GM20000 (cell line): ENCODE data around the gene TP53BP1.
A peak's percentile ranks its signal among the peaks of the same experiment; 100 is the strongest.

ENCODE experiments used
- DNase-seq: peaks from one replicate; pipeline ENCODE4 v3.0.0; 2012; ENCODE audit warnings: low spot score
- CTCF ChIP-seq: IDR thresholded peaks from 2 replicates; pipeline ENCODE4 v1.5.1; 2012; ENCODE audit warnings: mild to moderate bottlenecking, control low read depth; ENCODE audit errors: extremely low read depth, missing control alignments

Gene TP53BP1

GRCh38 chr15:43370975-43371974 is 121.7 kb downstream of the TP53BP1 start, which contains the start of the genes TUBGCP4 and ZSCAN29:
Gene TUBGCP4, plus strand, starts transcription at chr15:43371101. Its CDS starts 254 bp downstream, at chr15:43371355.
Gene ZSCAN29, minus strand, starts transcription at chr15:43371043. Its CDS starts 1,130 bp downstream, at chr15:43369913.
- DNase-seq, result peak; percentile 97
- peak; percentile 45 for TF ChIP-seq CTCF

- peak; percentile 25 for DNase-seq
- no peak for TF ChIP-seq CTCF
These were observed 122.5 kb downstream of the TP53BP1 start for GRCh38 chr15:43370310-43370974.

DNA sequence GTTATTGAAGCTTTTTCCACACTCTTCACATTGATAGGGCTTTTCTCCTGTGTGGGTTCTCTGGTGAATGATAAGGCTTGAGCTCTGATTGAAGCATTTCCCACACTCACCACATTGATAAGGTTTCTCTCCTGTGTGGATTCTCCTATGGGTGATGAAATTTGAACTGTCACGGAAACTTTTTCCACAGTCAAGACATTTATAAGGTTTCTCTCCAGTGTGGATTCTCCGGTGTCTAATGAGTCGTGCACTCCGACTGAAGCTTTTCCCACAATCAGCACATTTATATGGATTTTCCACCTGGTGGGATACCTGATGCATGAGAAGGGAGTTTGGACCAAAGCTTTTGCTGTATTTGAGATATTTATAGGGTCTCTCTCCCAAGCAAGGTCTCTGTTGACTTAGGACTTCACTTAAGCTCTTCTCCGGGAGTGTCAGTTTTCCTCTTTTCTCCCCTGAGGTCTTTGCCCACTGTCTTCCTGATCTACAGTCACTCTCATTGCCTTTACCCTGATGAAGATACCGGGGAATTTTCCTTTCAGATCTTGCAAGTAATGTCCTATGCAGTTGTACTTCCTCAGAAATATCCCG is 131.5 kb downstream of the TP53BP1 start:
- DNase-seq, result no peak
- TF ChIP-seq CTCF, result no peak

- no peak for TF ChIP-seq CTCF
- DNase-seq, result no peak
These were observed 132.1 kb downstream of the TP53BP1 start for GRCh38 chr15:43360821-43361220.
